ENCODE results near the gene KCNAB1. TPM values are rescaled to one million over a fixed set of nuclear protein-coding genes. Genes with fewer than 3 reads are reported as not detected.

The KCNAB1 gene
- total RNA-seq, 1 donor from 2014 or later: 2.1 TPM

- peak overlapping the region; percentile 71 for H3K27ac Mint-ChIP-seq
- peaks cover 31% of the 10 kb centered on the region for H3K4me1 Mint-ChIP-seq (ENCODE audit: low read depth)
- DNase-seq (ENCODE audit: low spot score, unreplicated experiment): no peak
- no peaks in the 10 kb centered on the region for H3K9me3 Mint-ChIP-seq (ENCODE audit: low read depth)
- H3K4me3 Mint-ChIP-seq (ENCODE audit: low read depth): peak overlapping the region; percentile 49
- peaks cover 29% of the 10 kb centered on the region for H3K36me3 Mint-ChIP-seq (ENCODE audit: insufficient read depth)
- H3K27me3 Mint-ChIP-seq: no peaks in the 10 kb centered on the region
- no peak for TF ChIP-seq CTCF (IDR thresholded peaks at IDR 0.05; ENCODE audit: unreplicated experiment)
Observed at GRCh38 chr3:156552973-156553372, 432.6 kb downstream of the KCNAB1 start.

GRCh38 chr3:156553705-156554356 is 433.5 kb downstream of the KCNAB1 start:
- Mint-ChIP-seq H3K27me3 (no peaks in the 10 kb centered on the region), H3K9me3 (ENCODE audit: low read depth) (no peaks in the 10 kb centered on the region), H3K36me3 (ENCODE audit: insufficient read depth) (peaks cover 27% of the 10 kb centered on the region), H3K27ac (peak overlapping the region; percentile 97), H3K4me3 (ENCODE audit: low read depth) (peak overlapping the region; percentile 98), H3K4me1 (ENCODE audit: low read depth) (peaks cover 36% of the 10 kb centered on the region)
- DNase-seq (ENCODE audit: low spot score, unreplicated experiment): no peak
- TF ChIP-seq CTCF (IDR thresholded peaks at IDR 0.05; ENCODE audit: unreplicated experiment): no peak

- H3K9me3 Mint-ChIP-seq (ENCODE audit: low read depth): no peaks in the 10 kb centered on the region
- H3K27me3 Mint-ChIP-seq: no peaks in the 10 kb centered on the region
- TF ChIP-seq CTCF (IDR thresholded peaks at IDR 0.05; ENCODE audit: unreplicated experiment): no peak
- DNase-seq (ENCODE audit: low spot score, unreplicated experiment): no peak
- peak overlapping the region; percentile 98 for H3K4me3 Mint-ChIP-seq (ENCODE audit: low read depth)
- H3K27ac Mint-ChIP-seq: peak overlapping the region; percentile 97
- peaks cover 25% of the 10 kb centered on the region for H3K36me3 Mint-ChIP-seq (ENCODE audit: insufficient read depth)
- peaks cover 42% of the 10 kb centered on the region for H3K4me1 Mint-ChIP-seq (ENCODE audit: low read depth)
Observed at GRCh38 chr3:156554515-156554841, 434.1 kb downstream of the KCNAB1 start.

DNA sequence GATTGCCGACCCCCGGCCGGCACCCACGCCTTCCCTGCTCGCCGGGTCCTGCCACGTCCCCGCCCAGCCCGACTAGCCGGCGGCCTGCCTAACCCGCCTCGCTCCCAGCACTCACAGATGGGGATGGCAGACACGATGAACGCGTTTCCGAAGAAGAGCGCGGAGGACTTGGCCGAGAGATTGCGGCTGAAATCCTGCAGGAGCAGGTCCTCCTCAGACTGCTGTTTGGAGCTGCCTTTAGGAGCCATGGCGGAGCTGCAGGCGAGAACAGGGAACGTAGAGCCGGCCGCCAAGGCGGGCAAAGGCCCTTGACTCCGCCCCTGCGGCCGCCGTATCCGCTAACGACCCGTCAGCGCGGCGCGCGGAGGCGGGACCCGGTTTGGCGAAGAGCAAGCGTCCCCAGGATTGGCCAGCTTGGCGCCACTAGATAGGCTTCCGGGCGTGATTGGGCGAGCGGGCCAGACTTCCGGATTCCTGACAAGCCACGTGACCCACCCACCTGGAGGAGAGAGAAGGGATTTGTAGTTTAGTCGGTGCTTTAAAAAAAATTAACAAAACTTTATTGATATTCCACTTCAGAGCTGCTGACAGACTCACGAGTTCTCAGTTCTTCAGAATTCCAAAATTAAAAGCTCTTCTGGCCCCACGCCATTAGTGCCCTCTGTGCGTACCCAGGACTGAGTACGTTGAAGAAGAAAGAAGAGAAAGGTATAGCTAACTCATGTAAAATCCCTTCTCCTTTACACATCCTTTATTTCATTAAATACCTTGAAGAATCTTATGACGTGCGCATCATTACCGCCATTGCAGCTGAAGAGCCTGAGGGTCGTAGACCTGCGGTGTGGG is 434.7 kb downstream of the KCNAB1 start, which contains the start of gene SSR3:
SSR3 (minus strand) TSS at position 276 of the 846 bp plus-strand sequence; CDS start at position 248, 28 bp downstream.
- Mint-ChIP-seq H3K4me3 (ENCODE audit: low read depth) (peak within 1 kb of the TSS; percentile 98), H3K27ac (peak within 1 kb of the TSS; percentile 97), H3K27me3 (no peaks in the 10 kb centered on the region), H3K4me1 (ENCODE audit: low read depth) (peaks cover 47% of the 10 kb centered on the region), H3K36me3 (ENCODE audit: insufficient read depth) (peaks cover 23% of the 10 kb centered on the region), H3K9me3 (ENCODE audit: low read depth) (no peaks in the 10 kb centered on the region)
- DNase-seq (ENCODE audit: low spot score, unreplicated experiment): peak; percentile 98
- peak; percentile 35 for TF ChIP-seq CTCF (IDR thresholded peaks at IDR 0.05; ENCODE audit: unreplicated experiment)

GRCh38 chr3:156558389-156558788 is 438.0 kb downstream of the KCNAB1 start:
- H3K27me3 Mint-ChIP-seq: no peaks in the 10 kb centered on the region
- H3K4me3 Mint-ChIP-seq (ENCODE audit: low read depth): no peak overlapping the region
- no peaks in the 10 kb centered on the region for H3K36me3 Mint-ChIP-seq (ENCODE audit: insufficient read depth)
- H3K27ac Mint-ChIP-seq: peak overlapping the region; percentile 75
- no peak for DNase-seq (ENCODE audit: low spot score, unreplicated experiment)
- H3K4me1 Mint-ChIP-seq (ENCODE audit: low read depth): peaks cover 35% of the 10 kb centered on the region
- TF ChIP-seq CTCF (IDR thresholded peaks at IDR 0.05; ENCODE audit: unreplicated experiment): no peak
- no peaks in the 10 kb centered on the region for H3K9me3 Mint-ChIP-seq (ENCODE audit: low read depth)

All from progenitor cell of endocrine pancreas (in vitro differentiated cells).